ENCODE measurements around the gene DOCK4. TPM values are rescaled to one million over a fixed set of nuclear protein-coding genes. Genes with fewer than 3 reads are reported as not detected.

Gene DOCK4
- polyA plus RNA-seq, 2 of the 4 experiments (the other 2 are of a cell fraction) = 13.7 to 15.7 TPM

DNA sequence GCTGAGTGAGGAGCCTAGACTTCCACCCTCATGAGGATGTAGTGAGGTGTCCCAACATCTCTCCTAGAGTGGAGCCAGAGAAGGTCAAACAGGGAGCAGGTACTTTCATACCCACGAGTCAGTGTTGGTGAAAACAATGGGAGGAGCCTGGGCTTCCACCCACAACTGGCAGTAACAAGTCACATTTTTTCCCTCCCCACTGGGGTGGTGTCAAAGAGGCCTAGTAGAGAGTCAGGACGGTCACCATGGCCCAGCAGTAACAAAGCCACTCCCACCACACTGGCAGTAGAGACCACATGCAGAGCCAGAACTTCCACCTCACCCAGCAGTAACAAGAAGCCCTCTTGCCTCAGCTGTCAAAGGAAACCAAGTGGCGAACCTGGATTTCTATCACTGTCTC, 363.7 kb downstream of the DOCK4 start:
- ChIA-PET CTCF (interaction anchor here (2.0 to 2.1 kb wide), 2 partner anchors 11 to 13 kb away, joined by 6 to 13 read pairs; no protein-coding TSS in a partner anchor), POLR2A (no interaction called here)
- no peak for FAIRE-seq
- Histone ChIP-seq H3K9me3 (no peaks in the 10 kb centered on the region), H3K27ac (no peak overlapping the region), H3K4me3 (no peak overlapping the region), H3K4me2 (no peak overlapping the region), H3K4me1 (no peaks in the 10 kb centered on the region)
- TF ChIP-seq CBX8 (IDR thresholded peaks at IDR 0.05) (no peak), NPAS2 (CRISPR knock-in tag; IDR thresholded peaks at IDR 0.05; ENCODE audit: borderline replicate concordance) (no peak), RAD21 (conservative IDR thresholded peaks at IDR 0.05 in 1 of 2, IDR thresholded peaks at IDR 0.05 in 1 of 2) (no peak), MAZ (IDR thresholded peaks at IDR 0.05; ENCODE audit: borderline replicate concordance, low read depth, low read length) (no peak), FOSB (CRISPR knock-in tag; IDR thresholded peaks at IDR 0.05) (no peak), HDAC2 (IDR thresholded peaks at IDR 0.05) (no peak), KDM1A (IDR thresholded peaks at IDR 0.05; ENCODE audit: low read depth) (no peak), NR3C1 (IDR thresholded peaks at IDR 0.05) (no peak), TFCP2L1 (CRISPR knock-in tag; IDR thresholded peaks at IDR 0.05) (no peak), EP300 (IDR thresholded peaks at IDR 0.05) (no peak), BHLHE40 (IDR thresholded peaks at IDR 0.05; ENCODE audit: low read depth, low read length) (no peak), ZC3H11A (IDR thresholded peaks at IDR 0.05) (no peak), RNF2 (IDR thresholded peaks at IDR 0.05; ENCODE audit: borderline replicate concordance, low read depth) (no peak), ZNF302 (CRISPR knock-in tag; IDR thresholded peaks at IDR 0.05) (no peak), RFX5 (IDR thresholded peaks at IDR 0.05) (no peak)
- TF ChIP-seq, protein P1, sequence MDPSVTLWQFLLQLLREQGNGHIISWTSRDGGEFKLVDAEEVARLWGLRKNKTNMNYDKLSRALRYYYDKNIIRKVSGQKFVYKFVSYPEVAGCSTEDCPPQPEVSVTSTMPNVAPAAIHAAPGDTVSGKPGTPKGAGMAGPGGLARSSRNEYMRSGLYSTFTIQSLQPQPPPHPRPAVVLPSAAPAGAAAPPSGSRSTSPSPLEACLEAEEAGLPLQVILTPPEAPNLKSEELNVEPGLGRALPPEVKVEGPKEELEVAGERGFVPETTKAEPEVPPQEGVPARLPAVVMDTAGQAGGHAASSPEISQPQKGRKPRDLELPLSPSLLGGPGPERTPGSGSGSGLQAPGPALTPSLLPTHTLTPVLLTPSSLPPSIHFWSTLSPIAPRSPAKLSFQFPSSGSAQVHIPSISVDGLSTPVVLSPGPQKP (IDR thresholded peaks at IDR 0.05; ENCODE audit: low read depth, low read length) = no peak
- TF ChIP-seq, protein P2, sequence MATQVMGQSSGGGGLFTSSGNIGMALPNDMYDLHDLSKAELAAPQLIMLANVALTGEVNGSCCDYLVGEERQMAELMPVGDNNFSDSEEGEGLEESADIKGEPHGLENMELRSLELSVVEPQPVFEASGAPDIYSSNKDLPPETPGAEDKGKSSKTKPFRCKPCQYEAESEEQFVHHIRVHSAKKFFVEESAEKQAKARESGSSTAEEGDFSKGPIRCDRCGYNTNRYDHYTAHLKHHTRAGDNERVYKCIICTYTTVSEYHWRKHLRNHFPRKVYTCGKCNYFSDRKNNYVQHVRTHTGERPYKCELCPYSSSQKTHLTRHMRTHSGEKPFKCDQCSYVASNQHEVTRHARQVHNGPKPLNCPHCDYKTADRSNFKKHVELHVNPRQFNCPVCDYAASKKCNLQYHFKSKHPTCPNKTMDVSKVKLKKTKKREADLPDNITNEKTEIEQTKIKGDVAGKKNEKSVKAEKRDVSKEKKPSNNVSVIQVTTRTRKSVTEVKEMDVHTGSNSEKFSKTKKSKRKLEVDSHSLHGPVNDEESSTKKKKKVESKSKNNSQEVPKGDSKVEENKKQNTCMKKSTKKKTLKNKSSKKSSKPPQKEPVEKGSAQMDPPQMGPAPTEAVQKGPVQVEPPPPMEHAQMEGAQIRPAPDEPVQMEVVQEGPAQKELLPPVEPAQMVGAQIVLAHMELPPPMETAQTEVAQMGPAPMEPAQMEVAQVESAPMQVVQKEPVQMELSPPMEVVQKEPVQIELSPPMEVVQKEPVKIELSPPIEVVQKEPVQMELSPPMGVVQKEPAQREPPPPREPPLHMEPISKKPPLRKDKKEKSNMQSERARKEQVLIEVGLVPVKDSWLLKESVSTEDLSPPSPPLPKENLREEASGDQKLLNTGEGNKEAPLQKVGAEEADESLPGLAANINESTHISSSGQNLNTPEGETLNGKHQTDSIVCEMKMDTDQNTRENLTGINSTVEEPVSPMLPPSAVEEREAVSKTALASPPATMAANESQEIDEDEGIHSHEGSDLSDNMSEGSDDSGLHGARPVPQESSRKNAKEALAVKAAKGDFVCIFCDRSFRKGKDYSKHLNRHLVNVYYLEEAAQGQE (IDR thresholded peaks at IDR 0.05) = no peak
- TF ChIP-seq, protein P3, sequence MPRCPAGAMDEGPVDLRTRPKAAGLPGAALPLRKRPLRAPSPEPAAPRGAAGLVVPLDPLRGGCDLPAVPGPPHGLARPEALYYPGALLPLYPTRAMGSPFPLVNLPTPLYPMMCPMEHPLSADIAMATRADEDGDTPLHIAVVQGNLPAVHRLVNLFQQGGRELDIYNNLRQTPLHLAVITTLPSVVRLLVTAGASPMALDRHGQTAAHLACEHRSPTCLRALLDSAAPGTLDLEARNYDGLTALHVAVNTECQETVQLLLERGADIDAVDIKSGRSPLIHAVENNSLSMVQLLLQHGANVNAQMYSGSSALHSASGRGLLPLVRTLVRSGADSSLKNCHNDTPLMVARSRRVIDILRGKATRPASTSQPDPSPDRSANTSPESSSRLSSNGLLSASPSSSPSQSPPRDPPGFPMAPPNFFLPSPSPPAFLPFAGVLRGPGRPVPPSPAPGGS (IDR thresholded peaks at IDR 0.05) = no peak
- TF ChIP-seq, protein P4, sequence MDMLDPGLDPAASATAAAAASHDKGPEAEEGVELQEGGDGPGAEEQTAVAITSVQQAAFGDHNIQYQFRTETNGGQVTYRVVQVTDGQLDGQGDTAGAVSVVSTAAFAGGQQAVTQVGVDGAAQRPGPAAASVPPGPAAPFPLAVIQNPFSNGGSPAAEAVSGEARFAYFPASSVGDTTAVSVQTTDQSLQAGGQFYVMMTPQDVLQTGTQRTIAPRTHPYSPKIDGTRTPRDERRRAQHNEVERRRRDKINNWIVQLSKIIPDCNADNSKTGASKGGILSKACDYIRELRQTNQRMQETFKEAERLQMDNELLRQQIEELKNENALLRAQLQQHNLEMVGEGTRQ (IDR thresholded peaks at IDR 0.05) = no peak
- TF ChIP-seq, protein P5, sequence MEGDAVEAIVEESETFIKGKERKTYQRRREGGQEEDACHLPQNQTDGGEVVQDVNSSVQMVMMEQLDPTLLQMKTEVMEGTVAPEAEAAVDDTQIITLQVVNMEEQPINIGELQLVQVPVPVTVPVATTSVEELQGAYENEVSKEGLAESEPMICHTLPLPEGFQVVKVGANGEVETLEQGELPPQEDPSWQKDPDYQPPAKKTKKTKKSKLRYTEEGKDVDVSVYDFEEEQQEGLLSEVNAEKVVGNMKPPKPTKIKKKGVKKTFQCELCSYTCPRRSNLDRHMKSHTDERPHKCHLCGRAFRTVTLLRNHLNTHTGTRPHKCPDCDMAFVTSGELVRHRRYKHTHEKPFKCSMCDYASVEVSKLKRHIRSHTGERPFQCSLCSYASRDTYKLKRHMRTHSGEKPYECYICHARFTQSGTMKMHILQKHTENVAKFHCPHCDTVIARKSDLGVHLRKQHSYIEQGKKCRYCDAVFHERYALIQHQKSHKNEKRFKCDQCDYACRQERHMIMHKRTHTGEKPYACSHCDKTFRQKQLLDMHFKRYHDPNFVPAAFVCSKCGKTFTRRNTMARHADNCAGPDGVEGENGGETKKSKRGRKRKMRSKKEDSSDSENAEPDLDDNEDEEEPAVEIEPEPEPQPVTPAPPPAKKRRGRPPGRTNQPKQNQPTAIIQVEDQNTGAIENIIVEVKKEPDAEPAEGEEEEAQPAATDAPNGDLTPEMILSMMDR (IDR thresholded peaks at IDR 0.05) = no peak
- DNase-seq (ENCODE audit: low read depth in 1 of 2, low spot score in 1 of 2) = no peak
- 79% methylated on average over 3 of the region's 3 CpGs for WGBS (ENCODE audit: missing lambda C conversion rate)
- ATAC-seq = no peak; a peak in 1 of 6 replicates
